Gastrocnemius medialis (tissue), 4 donors: ENCODE measurements around the gene AMPD2.

Experiments
- POLR2A ChIP-seq, 2 donors: fragments of 450-650 bp; IDR thresholded peaks; one replicate each; pipeline ENCODE4 v1.6.1; 2017; ENCODE audit warnings: antibody characterized with exemption in 2 of 2, mild to moderate bottlenecking in 2 of 2, moderate library complexity in 2 of 2
- TF ChIP-seq, protein P1 (sequence below), 5 experiments: fragments of 450-650 bp in 3 of 5; fragments of 200-600 bp in 2 of 5; sonication (generic) in 2 of 5; IDR thresholded peaks in 4 of 5; conservative IDR thresholded peaks in 1 of 5; 1 replicate in 4 of 5; 2 replicates in 1 of 5; pipeline ENCODE4 v1.5.1; 2016 to 2019; ENCODE audit warnings: antibody characterized with exemption in 5 of 5, mild to moderate bottlenecking in 3 of 5, moderate library complexity in 3 of 5

- TF ChIP-seq, protein P1, sequence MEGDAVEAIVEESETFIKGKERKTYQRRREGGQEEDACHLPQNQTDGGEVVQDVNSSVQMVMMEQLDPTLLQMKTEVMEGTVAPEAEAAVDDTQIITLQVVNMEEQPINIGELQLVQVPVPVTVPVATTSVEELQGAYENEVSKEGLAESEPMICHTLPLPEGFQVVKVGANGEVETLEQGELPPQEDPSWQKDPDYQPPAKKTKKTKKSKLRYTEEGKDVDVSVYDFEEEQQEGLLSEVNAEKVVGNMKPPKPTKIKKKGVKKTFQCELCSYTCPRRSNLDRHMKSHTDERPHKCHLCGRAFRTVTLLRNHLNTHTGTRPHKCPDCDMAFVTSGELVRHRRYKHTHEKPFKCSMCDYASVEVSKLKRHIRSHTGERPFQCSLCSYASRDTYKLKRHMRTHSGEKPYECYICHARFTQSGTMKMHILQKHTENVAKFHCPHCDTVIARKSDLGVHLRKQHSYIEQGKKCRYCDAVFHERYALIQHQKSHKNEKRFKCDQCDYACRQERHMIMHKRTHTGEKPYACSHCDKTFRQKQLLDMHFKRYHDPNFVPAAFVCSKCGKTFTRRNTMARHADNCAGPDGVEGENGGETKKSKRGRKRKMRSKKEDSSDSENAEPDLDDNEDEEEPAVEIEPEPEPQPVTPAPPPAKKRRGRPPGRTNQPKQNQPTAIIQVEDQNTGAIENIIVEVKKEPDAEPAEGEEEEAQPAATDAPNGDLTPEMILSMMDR (IDR thresholded peaks at IDR 0.05 in 4 of 5, conservative IDR thresholded peaks at IDR 0.05 in 1 of 5): no peak
- TF ChIP-seq POLR2A (IDR thresholded peaks at IDR 0.05): peak in 1 of 2 donors; percentile 23
Measured at GRCh38 chr1:109619576-109620400, at the start of gene AMPD2, which contains the start of gene GNAT2.
